Activated naive CD4-positive, alpha-beta T cell treated with anti-CD3 and anti-CD28 coated beads, Interleukin-2, amount 50 U/mL, for 72 hours (primary cell): ENCODE measurements around the gene SIL1. TPM values are rescaled to one million over a fixed set of nuclear protein-coding genes. Genes with fewer than 3 reads are reported as not detected.

ENCODE experiments used
- ATAC-seq, 2 donors: fragments of 150-1000 bp; cut with Tn5 transposase; 2 replicates each; pipeline ENCODE4 v1.10.0; 2021; ENCODE audit warnings: mild to moderate bottlenecking in 2 of 2, moderate library complexity in 2 of 2
- DNase-seq, 2 donors: peaks; one replicate each; pipeline ENCODE4 v3.0.0; 2021 to 2022; ENCODE audit warnings: low spot score in 2 of 2
- H3K27ac Mint-ChIP-seq, 2 donors: one replicate each; pipeline ENCODE4 v1.8.0; 2022; ENCODE audit warnings: mild to moderate bottlenecking in 2 of 2, mixed read lengths in 2 of 2
- H3K36me3 Mint-ChIP-seq, 2 donors: one replicate each; pipeline ENCODE4 v1.8.0; 2022; ENCODE audit warnings: mixed read lengths in 2 of 2
- H3K9me3 Mint-ChIP-seq, 2 donors: one replicate each; pipeline ENCODE4 v1.8.0; 2022; ENCODE audit warnings: mixed read lengths in 2 of 2
- total RNA-seq, 2 donors: library from RNA; stranded (reverse); gene quantifications; one replicate each; pipeline ENCODE4 v1.2.3, GENCODE V29; 2022

The SIL1 gene
- total RNA-seq, 2 donors from 2014 or later, result 29.7 to 31.4 TPM

GRCh38 chr5:139138109-139138508, 60.1 kb downstream of the SIL1 start:
- ATAC-seq (no peak), DNase-seq (no peak)
- Mint-ChIP-seq H3K27ac (no peak overlapping the region), H3K9me3 (no peaks in the 10 kb centered on the region), H3K36me3 (peaks cover 0 to 7% of the 10 kb centered on the region in 2 donors)

- Mint-ChIP-seq H3K27ac (no peak overlapping the region), H3K9me3 (no peaks in the 10 kb centered on the region), H3K36me3 (peaks cover 0 to 7% of the 10 kb centered on the region in 2 donors)
- DNase-seq (no peak), ATAC-seq (no peak)
Measured at GRCh38 chr5:139137697-139138096, 60.5 kb downstream of the SIL1 start.

- ATAC-seq (no peak), DNase-seq (no peak)
- Mint-ChIP-seq H3K9me3 (no peaks in the 10 kb centered on the region), H3K36me3 (peaks cover 0 to 7% of the 10 kb centered on the region in 2 donors), H3K27ac (no peak overlapping the region)
Measured at GRCh38 chr5:139134906-139135305, 63.3 kb downstream of the SIL1 start.

- ATAC-seq, result no peak
- DNase-seq, result no peak
- peaks cover 0 to 7% of the 10 kb centered on the region in 2 donors for H3K36me3 Mint-ChIP-seq
- H3K27ac Mint-ChIP-seq, result no peak overlapping the region
- H3K9me3 Mint-ChIP-seq, result no peaks in the 10 kb centered on the region
Measured at GRCh38 chr5:139133282-139133681, 64.9 kb downstream of the SIL1 start.

GRCh38 chr5:139132515-139132914, 65.7 kb downstream of the SIL1 start:
- Mint-ChIP-seq H3K27ac (peak overlapping the region; percentile 2 to 6), H3K9me3 (no peaks in the 10 kb centered on the region), H3K36me3 (peaks cover 0 to 7% of the 10 kb centered on the region in 2 donors)

GRCh38 chr5:139131921-139132432, 66.2 kb downstream of the SIL1 start:
- H3K9me3 Mint-ChIP-seq, result no peaks in the 10 kb centered on the region
- DNase-seq (no peak), ATAC-seq (no peak)
- peaks cover 0 to 7% of the 10 kb centered on the region in 2 donors for H3K36me3 Mint-ChIP-seq
- peak overlapping the region; percentile 2 to 47 for H3K27ac Mint-ChIP-seq

More at GRCh38 chr5:139132515-139132914, 65.7 kb downstream of the SIL1 start:
- ATAC-seq, result no peak
- DNase-seq, result no peak

- no peak for ATAC-seq
- DNase-seq, result no peak
- peaks cover 0 to 6% of the 10 kb centered on the region in 2 donors for H3K36me3 Mint-ChIP-seq
- H3K27ac Mint-ChIP-seq, result peak overlapping the region in 1 of 2 donors; percentile 47
- no peaks in the 10 kb centered on the region for H3K9me3 Mint-ChIP-seq
Measured at GRCh38 chr5:139131465-139131864, 66.7 kb downstream of the SIL1 start.

GRCh38 chr5:139131062-139131461, 67.1 kb downstream of the SIL1 start:
- Mint-ChIP-seq H3K36me3 (peaks cover 0 to 2% of the 10 kb centered on the region in 2 donors), H3K27ac (no peak overlapping the region), H3K9me3 (no peaks in the 10 kb centered on the region)
- DNase-seq (no peak), ATAC-seq (no peak)

- no peak for ATAC-seq
Measured at GRCh38 chr5:139130214-139130613, 68.0 kb downstream of the SIL1 start.

GRCh38 chr5:139126711-139127111, 71.5 kb downstream of the SIL1 start:
- DNase-seq (no peak), ATAC-seq (no peak)
- Mint-ChIP-seq H3K36me3 (no peaks in the 10 kb centered on the region), H3K9me3 (no peaks in the 10 kb centered on the region), H3K27ac (peak overlapping the region in 1 of 2 donors; percentile 1)

More at GRCh38 chr5:139130214-139130613, 68.0 kb downstream of the SIL1 start:
- H3K9me3 Mint-ChIP-seq, result no peaks in the 10 kb centered on the region
- DNase-seq, result no peak
- H3K27ac Mint-ChIP-seq, result no peak overlapping the region
- H3K36me3 Mint-ChIP-seq, result no peaks in the 10 kb centered on the region

- H3K9me3 Mint-ChIP-seq, result no peaks in the 10 kb centered on the region
- peaks cover 0 to under 1% of the 10 kb centered on the region in 2 donors for H3K36me3 Mint-ChIP-seq
- no peak for ATAC-seq
- no peak for DNase-seq
- H3K27ac Mint-ChIP-seq, result no peak overlapping the region
Measured at GRCh38 chr5:139125991-139126390, 72.2 kb downstream of the SIL1 start.

GRCh38 chr5:139124774-139125520, 73.2 kb downstream of the SIL1 start:
- Mint-ChIP-seq H3K36me3 (peaks cover 0 to 6% of the 10 kb centered on the region in 2 donors), H3K27ac (no peak overlapping the region), H3K9me3 (no peaks in the 10 kb centered on the region)
- DNase-seq, result no peak
- ATAC-seq, result no peak

- ATAC-seq, result no peak
- no peaks in the 10 kb centered on the region for H3K9me3 Mint-ChIP-seq
- H3K27ac Mint-ChIP-seq, result no peak overlapping the region
- H3K36me3 Mint-ChIP-seq, result peaks cover 0 to 13% of the 10 kb centered on the region in 2 donors
- DNase-seq, result no peak
Measured at GRCh38 chr5:139121120-139121519, 77.0 kb downstream of the SIL1 start.

- no peak for ATAC-seq
- Mint-ChIP-seq H3K9me3 (no peaks in the 10 kb centered on the region), H3K27ac (no peak overlapping the region), H3K36me3 (peaks cover 0 to 13% of the 10 kb centered on the region in 2 donors)
- no peak for DNase-seq
Measured at GRCh38 chr5:139120521-139120920, 77.6 kb downstream of the SIL1 start.

- H3K9me3 Mint-ChIP-seq, result no peaks in the 10 kb centered on the region
- ATAC-seq, result no peak
- peaks cover 0 to 13% of the 10 kb centered on the region in 2 donors for H3K36me3 Mint-ChIP-seq
Measured at GRCh38 chr5:139118804-139119203, 79.4 kb downstream of the SIL1 start.

GRCh38 chr5:139117342-139117884, 80.8 kb downstream of the SIL1 start:
- Mint-ChIP-seq H3K27ac (no peak overlapping the region), H3K36me3 (peaks cover 7 to 19% of the 10 kb centered on the region in 2 donors), H3K9me3 (peaks cover 0 to 4% of the 10 kb centered on the region in 2 donors)
- ATAC-seq (no peak), DNase-seq (no peak)

More at GRCh38 chr5:139118804-139119203, 79.4 kb downstream of the SIL1 start:
- no peak for DNase-seq
- H3K27ac Mint-ChIP-seq, result no peak overlapping the region

- Mint-ChIP-seq H3K36me3 (peaks cover 7 to 19% of the 10 kb centered on the region in 2 donors), H3K27ac (no peak overlapping the region), H3K9me3 (peaks cover 0 to 4% of the 10 kb centered on the region in 2 donors)
- DNase-seq (no peak), ATAC-seq (no peak)
Measured at GRCh38 chr5:139116100-139116655, 82.0 kb downstream of the SIL1 start.
